Measurements from ENCODE around the gene ZNF768.
A peak's percentile ranks its signal among the peaks of the same experiment; 100 is the strongest.
"Not testable (repeated sequence)": the region's sequence is repeated elsewhere in the genome, so short reads cannot be mapped to it uniquely, and the experiment has no call there.

The ZNF768 gene

DNA sequence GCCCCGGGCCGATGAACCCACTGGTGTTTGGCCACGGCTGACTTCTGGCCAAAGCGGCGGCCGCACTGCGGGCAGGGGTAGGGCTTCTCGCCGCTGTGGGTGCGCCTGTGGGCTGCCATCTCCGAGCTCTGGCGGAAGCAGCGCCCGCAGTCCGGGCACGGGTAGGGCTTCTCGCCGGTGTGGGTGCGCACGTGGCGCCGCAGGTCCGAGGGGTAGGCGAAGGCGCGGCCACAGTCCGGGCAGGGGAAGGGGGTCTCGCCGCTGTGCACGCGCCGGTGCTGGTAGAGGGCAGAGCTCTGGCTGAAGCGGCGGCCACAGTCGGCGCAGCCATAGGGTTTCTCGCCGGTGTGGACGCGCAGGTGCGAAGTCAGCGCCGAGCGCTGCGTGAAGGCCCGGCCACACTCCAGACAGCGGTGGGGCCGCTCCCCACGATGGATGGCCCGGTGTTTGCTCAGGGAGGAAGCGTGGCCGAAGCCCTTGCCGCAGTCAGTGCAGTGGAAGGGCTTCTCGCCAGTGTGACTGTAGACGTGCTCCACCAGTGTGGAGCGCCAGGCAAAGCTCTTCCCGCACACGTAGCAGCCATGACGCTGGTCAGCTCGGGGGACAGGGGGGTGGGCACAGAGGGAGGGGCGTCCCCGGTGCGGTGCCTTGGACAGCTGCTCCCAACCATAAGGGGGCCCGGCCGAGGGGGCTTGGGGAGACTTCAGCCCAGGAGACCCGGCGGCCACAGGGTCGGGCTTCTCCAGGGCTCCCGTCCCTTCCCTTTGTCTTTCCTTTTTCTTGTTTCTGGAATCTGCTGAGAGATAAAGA is 29.2 kb upstream of the ZNF768 start:
- no peak for DNase-seq

DNA sequence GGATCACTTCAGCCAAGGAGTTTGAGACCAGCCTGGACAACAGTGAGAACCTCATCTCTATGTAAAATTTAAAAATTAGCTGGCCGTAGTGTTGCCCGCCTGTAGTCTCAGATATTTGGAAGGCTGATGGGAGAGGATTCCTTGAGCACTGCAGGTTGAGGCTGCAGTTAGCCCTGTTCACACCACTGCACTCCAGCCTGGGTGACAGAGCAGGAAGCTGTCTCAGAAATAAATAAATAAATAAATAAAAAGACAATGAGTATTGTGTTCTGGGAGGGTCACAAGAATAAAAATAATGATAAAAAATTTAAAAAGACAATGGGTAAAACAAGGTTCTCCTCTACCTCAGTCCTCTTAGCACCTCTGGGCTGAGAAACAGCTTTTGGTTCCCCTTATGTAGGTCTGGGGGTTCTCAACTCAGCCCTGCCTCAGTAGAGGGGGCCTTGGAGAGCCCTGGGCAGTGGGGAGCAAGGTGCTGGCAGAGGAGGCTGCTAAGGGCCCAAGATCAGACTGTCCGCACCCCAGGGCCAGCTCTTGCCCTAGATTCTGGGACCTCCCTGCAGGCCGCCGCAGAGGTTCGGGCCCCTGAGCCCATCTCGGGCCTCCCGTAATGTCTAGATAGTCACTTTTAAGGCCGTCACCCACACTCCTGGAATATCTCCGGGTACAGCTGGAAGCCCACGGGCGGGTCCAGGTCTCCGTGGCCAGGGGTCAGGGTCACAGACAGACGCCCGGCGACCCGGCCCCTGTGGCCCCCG is 28.4 kb upstream of the ZNF768 start:
- DNase-seq = no peak

DNA sequence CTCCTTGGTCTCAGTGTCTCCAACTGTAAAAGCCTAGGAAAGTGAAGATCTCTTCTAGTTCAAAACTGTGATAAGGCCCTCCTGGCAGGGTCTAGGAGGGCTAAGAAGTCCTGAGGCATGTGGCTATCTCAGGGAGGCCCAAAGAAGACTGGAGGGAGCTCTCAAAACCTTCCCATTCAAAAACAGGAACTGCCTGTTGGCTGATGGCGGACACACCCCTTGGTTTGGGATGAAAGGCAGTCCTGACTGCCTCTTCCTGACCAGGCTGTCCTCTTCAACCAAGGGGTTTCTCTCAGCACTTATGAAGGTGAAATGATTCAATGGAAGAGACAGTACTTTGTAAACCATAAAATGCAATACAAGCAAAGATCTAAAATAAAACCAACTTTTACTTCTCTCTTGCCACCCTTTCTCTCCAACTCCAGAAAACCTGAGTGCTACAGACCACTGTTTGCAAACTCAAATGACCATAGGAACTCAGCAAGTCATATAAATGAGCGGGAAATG is 27.1 kb upstream of the ZNF768 start:
- DNase-seq = no peak

DNA sequence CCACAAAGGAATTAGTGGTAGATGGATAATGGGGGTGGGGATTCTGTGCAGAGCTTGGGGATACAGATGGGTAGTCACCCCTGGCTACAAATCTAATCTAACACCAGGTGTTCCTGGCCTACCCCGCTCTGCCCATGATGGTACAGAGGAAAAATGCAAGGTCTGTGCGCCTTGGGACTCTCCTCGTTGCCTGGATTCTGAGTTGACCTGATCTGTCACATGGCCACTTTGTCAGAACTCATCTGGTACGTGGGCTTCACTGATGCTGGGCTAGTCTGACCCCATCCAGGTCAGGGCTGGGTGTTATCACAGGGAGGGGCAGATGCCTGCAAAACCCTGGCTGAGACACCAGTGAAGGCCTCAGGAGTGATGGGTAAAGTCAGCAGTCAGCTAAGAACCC is 26.6 kb upstream of the ZNF768 start:
- DNase-seq = no peak

DNA sequence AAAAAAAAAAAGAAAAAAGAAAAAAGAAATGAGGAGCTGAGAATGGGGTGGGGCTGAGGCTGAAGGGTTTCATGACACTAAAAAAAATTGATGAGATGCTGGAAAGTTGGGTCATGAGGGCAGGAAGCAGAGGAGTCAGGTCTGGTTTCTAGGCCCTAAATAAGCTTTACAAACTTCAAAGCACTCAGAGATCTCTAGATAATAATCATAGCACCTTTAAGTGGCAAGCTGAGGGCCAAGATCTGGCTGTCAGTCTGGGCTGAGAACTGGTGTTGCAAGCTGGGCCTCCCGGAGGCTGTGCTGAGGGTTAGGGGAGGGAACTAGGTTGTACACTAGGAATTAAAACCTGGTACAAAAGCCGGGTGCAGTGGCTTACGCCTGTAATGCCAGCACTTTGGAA is 25.4 kb upstream of the ZNF768 start:
- DNase-seq = no peak

DNA sequence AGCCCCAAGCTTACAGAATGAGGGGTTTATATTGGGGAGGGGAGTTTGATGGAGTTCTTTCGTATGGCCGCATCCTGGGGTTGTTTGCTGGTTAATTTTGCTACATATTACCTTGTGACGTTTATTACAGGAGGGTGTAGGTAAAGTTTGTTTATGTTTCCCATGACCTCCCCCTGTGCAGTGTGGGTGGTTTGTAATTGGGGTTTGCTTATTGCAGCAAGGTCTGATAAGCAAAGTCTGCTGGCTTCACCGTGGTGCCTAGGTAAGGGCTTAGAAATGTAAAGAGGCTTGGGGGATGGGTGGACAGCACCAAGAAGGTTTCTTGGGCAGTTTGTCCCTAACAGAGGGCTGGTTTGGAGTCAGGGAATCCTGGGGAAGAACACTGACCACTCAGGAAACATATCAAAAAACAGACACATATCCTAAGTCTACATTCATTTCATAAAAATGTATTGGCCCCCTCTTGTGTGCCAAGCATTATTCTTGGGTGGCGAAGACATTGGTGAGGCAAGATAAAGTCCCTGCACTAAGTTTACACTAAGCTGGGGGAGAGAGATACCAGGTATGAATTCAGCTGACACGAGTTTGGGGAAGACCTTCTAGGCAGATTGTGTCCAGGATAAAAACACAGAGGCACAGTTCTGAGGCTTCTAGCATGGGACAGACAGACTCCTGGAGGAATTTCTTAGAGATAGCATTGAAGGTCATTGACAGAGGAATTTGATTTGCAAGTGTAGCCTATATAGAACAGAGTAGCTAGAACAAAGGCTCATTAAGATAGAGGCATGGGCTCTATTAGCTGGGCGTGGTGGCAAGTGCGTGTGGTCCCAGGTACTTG is 22.3 kb upstream of the ZNF768 start:
- no peak for DNase-seq

DNA sequence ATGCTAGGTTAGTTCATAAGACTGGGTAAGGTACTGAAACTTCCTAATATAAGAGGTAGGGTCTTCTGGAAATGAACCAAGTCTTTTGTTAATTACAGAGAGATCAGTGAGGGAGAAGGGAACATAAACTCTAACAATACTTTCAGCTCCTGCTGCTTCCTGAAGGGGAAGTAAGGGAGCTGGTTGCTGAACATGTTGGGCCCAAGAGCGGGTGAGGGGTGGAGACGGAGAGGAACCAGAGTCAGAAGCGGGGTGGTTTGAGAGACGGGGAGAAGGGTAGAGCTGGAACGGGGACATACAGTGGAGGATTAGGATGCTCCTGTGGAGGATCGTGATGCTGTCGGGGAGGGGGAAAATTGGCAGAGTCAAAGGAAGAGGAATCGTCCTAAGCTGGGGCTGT is 19.7 kb upstream of the ZNF768 start:
- DNase-seq = no peak

DNA sequence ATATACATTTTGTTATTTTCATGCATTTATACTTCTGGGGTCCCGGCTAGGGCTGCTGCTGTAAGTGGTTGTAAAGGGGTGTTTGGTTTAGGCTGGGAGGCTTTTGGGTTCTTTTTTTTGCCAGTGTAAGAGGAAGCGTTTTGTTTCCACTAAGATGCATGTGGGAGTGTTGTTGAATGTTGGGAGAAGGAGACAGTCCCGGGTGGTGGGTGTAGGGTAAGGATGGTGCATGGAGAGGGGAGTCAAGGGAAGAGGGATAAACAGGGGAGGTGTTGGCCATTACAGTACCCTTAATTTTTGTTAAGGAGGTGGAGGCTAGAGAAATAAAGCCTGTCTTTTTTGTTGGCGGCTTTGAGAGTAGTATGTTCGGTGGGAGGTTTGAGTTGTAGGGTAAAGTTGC is 16.7 kb upstream of the ZNF768 start:
- no peak for DNase-seq

DNA sequence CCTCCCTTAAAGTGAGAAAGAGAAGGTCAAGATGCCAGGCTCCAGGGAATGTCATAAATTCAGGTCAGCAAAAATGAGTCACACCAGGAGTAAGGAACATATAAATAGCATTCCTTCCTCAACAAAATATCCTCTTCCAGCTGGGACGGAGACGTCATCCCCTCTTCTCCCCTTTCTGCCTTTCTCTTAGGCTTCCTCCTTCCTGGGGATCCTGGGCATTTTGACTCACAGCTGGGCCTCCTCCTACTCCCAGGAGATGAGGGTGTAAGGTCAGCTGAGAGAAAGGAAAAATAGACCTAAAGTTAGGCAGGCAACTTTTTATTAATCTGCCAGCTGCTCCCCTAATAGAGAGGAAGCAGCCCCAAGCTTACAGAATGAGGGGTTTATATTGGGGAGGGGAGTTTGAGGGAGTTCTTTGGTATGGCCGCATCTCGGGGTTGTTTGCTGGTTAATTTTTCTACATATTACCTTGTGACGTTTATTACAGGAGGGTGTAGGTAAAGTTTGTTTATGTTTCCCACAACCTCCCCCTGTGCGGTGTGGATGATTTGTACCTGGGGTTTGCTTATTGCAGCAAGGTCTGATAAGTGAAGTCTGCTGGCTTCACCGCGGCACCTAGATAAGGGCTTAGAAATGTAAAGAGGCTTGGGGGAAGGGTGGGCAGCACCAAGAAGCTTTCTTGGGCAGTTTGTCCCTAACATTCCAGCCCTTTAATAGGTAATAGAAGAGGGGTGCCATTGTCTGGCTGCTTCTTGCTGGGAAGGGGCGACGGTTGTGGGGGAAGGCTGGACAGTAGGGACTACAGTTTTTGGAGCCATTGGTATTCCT is 15.3 kb upstream of the ZNF768 start:
- DNase-seq = no peak

DNA sequence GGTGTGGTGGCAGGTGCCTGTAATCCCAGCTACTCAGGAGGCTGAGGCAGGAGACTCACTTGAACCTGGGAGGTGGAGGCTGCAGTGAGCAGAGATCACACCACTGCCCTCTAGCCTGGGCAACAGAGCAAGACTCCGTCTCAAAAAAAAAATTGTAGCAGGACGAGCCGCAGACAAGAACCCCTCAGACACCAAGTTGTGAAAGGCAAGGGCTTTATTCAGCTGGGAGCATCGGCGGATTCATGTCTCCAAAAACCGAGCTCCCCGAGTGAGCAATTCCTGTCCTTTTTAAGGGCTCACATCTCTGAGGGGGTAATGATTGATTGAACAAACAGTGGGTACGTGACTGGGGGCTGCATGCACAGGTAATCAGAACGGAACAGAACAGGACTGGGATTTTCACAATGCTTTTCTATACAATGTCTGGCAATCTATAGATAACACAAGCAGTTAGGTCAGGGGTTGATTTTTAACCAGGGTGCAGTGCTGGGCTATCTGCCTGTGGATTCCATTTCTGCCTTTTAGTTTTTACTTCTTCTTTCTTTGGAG is 14.6 kb upstream of the ZNF768 start:
- not testable (repeated sequence) for DNase-seq

DNA sequence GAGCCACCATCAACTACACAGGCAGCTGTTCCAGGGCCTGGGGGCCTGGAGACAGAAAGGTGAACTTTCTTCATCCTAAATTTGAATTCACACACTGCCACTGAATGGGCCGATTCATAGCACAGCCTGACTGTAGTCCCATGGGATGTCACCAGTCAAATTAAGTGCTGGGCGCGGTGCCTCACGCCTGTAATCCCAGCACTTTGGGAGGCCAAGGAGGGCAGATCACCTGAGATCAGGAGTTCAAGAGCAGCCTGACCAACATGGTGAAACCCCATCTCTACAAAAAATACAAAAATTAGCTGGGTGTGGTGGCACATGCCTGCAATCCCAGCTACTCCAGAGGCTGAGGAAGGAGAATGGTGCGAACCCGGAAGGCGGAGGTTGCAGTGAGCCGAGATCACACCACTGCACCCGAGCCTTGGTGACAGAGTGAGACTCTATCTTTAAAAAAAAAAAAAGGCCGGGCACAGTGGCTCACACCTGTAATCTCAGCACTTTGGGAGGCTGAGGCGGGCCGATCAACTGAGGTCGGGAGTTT is 13.7 kb upstream of the ZNF768 start:
- DNase-seq = not testable (repeated sequence)

DNA sequence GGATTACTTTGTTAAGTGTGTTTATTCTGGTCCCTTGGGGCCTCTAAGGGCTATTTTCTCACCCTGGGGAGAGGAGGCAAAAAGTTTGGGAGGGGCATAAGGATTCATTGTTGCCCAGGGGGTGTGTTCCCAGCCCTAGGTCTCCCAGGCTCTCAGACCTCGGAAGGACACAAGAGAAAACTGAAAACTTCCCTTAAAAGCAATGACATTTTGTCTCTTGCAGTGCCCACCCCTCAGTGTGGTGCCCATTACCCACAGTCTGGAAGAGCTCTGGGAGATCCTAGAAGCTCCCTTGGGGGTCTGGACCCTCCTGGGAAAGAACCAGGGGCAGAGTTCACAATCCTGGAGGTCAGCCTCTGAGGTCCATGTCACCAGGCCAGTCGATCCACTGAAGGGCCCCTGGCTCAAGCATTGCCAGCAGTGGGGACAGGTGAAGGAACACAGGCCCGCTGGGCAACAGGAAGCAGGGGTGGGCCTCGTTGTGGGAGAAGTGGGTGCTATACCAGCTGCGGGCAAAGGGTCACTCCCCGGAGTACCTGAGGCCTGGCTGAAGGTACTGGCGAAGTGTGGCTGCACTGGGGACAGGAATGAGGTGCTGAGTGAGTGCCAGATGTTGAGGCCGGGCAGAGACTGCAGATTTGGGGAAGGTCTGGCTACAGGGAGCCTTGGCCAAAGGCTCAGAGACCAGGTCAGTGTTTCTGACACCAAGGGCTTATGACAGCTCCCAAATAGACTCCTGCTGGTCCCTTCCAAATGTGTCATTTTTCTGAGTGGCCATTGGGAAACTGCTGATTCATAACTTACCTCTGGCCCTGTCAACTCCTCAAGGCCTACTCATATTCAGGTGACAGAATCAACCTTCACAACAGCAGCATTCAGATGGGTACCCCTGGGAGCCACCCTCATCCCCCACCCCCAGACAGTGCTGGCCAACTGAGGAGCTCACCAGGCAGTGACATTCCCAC is 12.9 kb upstream of the ZNF768 start:
- DNase-seq = no peak

DNA sequence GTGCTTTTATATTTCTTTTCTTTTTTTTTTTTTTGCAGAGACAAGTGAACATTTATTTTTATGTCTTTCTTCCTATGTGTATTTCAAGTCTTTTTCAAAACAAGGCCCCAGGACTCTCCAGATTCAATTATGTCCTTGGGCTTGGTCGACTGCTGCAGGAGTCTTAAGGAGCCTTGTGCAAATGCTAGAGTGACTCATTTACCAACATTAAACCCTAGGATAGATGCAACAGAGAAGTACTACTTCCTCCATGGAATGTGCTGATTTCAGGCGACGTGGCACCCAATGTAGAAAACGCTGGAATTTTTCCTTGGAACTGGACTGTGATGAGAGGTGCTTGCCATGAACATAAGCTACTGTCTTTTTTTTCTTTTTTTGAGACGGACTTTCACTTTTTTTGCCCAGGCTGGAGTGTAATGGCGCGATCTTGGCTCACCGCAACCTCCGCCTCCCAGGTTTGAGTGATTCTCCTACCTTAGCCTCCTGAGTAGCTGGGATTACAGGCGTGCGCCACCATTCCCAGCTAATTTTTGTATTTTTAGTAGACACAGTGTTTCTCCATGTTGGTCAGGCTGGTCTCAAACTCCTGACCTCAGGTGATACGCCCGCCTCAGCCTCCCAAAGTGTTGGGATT is 10.1 kb upstream of the ZNF768 start:
- DNase-seq = not testable (repeated sequence)

DNA sequence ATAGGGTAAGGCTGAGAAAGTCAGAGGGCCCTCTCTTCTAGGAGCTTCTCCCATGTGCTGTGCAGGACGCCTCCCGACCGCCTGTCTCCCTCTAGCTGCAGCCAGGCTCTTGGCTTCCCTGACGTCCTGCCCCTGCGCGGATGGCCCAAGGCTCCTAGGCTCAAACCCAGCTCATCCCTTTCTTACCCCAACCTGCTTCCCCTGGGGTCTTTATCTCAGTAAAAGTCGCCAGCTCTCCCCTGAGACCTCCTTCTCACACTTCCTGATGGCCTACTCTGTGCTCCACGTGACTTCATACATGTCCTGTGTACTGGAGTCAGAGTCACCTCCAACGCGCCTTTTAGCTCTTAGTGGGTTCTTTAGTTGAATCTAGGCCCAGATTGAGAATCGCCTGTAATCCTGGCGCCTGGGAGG is 9.4 kb upstream of the ZNF768 start:
- DNase-seq = peak; percentile 67

DNA sequence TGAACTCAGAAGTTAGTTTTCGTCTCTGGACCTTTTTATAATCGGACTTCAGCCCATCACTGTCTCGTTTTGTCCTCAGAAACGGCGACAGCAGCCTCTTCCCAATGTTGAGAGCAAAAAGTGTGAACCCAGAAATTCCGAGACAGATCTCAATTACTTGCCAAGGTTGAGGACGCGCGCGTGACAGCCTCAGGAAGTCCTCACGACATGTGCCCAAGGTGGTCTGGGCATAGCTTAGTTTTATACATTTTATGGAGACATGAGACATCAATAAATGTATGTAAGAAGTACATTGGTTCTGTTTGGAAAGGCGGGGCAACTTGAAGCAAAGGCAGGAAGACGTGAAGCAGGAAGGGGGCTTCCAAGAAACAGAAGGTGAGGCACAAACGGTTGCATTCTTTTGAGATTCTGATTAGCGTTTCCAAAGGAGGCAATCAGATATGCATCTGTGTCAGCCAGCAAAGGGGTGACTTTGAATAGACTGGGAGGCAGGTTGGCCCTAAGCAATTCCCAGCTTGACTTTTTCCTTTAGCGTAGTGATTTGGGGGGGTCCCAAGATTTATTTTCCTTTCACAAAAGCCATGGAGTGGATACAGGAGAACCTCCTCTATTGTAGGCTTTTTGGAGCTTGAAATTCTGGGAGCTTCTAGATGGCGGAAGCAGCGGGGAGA is 8.9 kb upstream of the ZNF768 start:
- DNase-seq = no peak

DNA sequence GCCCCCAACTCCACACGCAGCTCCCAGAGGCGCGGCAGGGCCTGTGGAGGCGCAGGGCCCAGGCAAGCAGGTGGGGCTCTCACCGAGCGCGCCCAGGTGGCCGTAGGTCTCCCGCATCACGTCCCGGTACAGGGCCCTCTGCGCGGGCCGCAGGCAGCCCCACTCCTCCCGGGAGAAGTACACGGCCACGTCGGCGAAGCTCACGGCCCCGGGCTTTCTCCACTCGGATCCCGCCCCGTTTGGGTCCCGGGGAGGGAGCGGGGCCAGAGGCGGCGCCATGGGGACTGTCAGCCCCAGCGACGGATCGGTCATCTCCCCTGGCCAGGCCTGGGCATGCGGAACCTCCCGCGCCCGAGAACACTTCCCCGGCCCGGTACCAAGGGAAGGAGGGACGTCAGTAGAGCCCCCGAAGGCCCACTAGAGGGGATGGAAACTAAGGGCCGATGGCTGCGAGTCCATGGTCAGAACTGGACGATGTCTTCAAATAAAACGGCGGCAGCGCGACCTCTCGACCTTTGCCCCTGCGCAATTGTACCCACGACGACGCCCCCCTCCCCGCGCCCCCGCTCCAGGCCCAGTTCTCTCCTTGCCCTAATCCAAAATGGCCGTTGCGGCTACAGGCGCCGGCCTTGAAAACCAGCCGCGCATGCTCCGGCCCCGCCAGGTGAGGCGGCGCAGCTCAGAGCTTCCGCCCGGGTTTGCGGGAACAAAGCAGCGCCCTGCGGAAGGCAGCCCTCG is 8.2 kb upstream of the ZNF768 start, which contains the start of gene ZNF747:
Gene ZNF747 (minus strand): TSS at position 491 of the 738 bp plus-strand sequence. CDS start 179 bp downstream, at position 312.
- DNase-seq = peak; percentile 89

DNA sequence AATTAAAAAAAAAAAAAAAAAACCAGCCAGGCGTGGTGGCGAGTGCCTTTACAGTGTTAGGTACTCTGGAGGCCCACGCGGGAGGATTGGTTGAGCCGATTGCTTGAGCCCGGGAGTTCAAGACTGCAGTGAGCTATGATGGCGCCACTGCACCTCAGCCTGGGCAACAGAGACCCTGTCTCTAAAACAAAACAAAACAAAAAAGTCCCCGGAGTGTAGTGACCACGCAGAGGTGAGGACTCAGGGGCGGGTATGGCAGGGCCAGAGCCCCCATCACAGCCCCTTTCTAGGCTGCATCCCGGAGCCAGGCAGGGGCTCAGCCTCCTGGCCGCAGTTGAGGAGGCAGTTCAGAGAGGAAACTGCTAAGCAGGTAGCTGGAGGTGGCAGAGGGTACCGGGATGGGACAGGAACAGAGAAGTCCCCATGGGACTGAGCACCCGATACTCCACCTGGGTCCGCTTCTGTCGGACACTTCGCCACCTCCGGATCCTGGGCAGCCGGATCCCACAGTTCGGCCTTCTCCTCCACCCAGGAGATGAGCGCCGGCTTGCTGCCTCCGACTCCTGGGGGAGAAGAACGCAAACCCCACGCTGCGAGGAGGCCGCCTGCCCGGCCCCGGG is 7.5 kb upstream of the ZNF768 start:
- DNase-seq = no peak

DNA sequence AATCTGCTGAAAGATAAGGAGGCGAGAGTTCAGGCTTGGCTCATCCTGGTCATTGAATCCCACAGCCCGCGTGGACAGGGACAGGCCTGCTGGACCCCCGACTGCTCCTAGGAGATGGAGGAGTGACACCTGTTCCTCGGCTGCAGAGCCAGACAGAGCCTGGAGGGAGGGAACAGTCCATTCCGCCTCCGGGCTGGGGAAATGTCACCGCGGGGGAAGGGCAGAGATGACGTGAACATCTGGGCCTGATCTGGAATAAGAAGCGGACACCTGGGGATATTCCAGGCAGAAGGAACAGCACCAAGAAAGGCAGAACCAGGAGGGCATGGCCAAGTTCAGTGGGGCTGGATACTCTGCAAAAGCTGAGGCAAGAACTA is 6.8 kb upstream of the ZNF768 start:
- DNase-seq = no peak
